Measurements from ENCODE around the gene CEBPG. TPM values are rescaled to one million over a fixed set of nuclear protein-coding genes. Genes with fewer than 3 reads are reported as not detected.

The CEBPG gene
- total and polyA plus RNA-seq, 4 donors = 21.5 to 29.7 (median 24.7) TPM

DNA sequence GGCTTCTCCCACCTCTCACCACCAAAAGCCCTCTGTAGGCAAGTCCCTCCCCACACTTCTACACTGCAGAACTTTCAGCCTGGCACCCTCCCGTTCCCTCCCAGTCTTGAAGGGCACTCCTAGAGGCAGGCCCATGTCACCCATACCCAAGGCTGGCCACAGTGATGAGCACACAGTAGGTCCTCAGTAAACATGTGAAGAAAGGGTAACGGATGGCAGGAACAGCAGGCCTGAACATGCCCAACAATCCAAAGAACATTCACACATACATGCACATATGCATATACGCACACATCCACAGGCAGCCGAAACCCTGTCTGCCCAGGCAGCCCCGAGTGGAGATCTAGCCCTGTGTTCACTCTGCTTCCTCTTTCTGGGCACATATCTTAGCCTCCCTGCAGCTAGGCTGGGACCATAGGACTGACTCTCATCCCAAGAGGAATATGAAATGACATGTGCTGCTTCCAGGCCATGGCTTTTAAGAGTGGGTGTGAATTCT, 55.2 kb downstream of the CEBPG start:
- Histone ChIP-seq H3K27ac (ENCODE audit: low read depth in 1 of 2, low read length in 1 of 2) (no peak overlapping the region), H3K4me1 (ENCODE audit: control insufficient read depth in 5 of 5, insufficient read depth in 5 of 5, low read length in 5 of 5) (no peaks in the 10 kb centered on the region), H3K27me3 (ENCODE audit: control insufficient read depth in 3 of 3, insufficient read depth in 3 of 3, low read length in 2 of 3) (no peaks in the 10 kb centered on the region), H3K36me3 (ENCODE audit: control insufficient read depth in 4 of 4, insufficient read depth in 4 of 4, low read length in 4 of 4) (no peaks in the 10 kb centered on the region), H3K9me3 (ENCODE audit: control insufficient read depth in 4 of 4, insufficient read depth in 3 of 4, low read length in 3 of 4) (no peaks in the 10 kb centered on the region), H3K9ac (ENCODE audit: insufficient read depth in 1 of 2, low read length in 2 of 2) (no peak overlapping the region), H3K4me3 (no peak overlapping the region)
- 91 to 92% methylated on average over 5 of the region's 5 CpGs for WGBS, 2 donors
- DNase-seq (no peak), ATAC-seq (ENCODE audit: insufficient read depth, low FRiP score) (no peak)
- TF ChIP-seq CTCF (IDR thresholded peaks at IDR 0.05; ENCODE audit: control extremely low read depth, extremely low read depth) = no peak

DNA sequence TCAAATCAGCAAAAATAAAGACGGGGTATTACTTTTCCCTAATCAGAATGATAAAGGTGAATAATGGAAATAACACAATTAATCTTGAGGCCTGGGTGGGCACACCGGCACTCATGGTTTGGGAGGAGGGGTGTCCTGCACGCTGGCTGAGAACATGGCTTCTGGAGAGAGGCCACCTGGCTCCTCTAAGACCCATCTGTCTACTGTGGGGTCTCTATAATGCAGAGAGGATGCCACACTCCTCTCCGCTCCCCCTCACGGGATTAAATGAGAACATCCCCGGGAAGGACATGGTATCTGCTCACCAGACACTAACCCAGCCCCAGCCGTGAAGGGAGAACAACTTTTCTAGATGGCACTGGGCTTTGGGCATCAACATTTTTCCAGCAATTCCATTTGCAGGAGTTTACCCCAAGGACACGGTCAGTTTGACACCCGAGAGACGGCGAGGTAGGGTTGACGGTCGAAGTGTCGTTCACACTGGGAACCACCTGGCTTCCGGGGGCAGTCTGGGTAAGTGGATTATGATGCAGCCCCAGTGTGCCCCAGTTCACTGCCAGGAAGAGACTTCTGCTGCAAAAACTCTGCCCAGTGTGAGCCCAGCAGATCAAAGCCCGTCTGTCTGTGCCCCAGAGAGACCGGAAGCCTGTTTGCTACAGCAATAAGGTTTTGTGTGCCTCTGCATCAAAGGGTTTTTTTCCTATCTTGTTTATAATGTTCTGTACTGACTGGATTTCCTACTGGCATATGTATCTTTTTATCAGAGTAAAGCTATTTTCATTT, 56.6 kb downstream of the CEBPG start:
- H3K27ac ChIP-seq (ENCODE audit: low read depth in 1 of 2, low read length in 1 of 2) = no peak overlapping the region
- TF ChIP-seq CTCF (IDR thresholded peaks at IDR 0.05; ENCODE audit: control extremely low read depth, extremely low read depth) = no peak
- H3K27me3 ChIP-seq (ENCODE audit: control insufficient read depth in 3 of 3, insufficient read depth in 3 of 3, low read length in 2 of 3) = no peaks in the 10 kb centered on the region
- no peak overlapping the region for H3K9ac ChIP-seq (ENCODE audit: insufficient read depth in 1 of 2, low read length in 2 of 2)
- ATAC-seq (ENCODE audit: insufficient read depth, low FRiP score) (no peak), DNase-seq (peak in 1 of 3 donors; percentile 4)
- 68 to 77% methylated on average over 17 of the region's 17 CpGs for WGBS, 2 donors
- H3K4me1 ChIP-seq (ENCODE audit: control insufficient read depth in 5 of 5, insufficient read depth in 5 of 5, low read length in 5 of 5) = no peaks in the 10 kb centered on the region
- H3K9me3 ChIP-seq (ENCODE audit: control insufficient read depth in 4 of 4, insufficient read depth in 3 of 4, low read length in 3 of 4) = no peaks in the 10 kb centered on the region
- no peaks in the 10 kb centered on the region for H3K36me3 ChIP-seq (ENCODE audit: control insufficient read depth in 4 of 4, insufficient read depth in 4 of 4, low read length in 4 of 4)
- no peak overlapping the region for H3K4me3 ChIP-seq

GRCh38 chr19:33430674-33431277, 57.3 kb downstream of the CEBPG start:
- no peaks in the 10 kb centered on the region for H3K9me3 ChIP-seq (ENCODE audit: control insufficient read depth in 4 of 4, insufficient read depth in 3 of 4, low read length in 3 of 4)
- TF ChIP-seq CTCF (IDR thresholded peaks at IDR 0.05; ENCODE audit: control extremely low read depth, extremely low read depth) = peak; percentile 53
- H3K27ac ChIP-seq (ENCODE audit: low read depth in 1 of 2, low read length in 1 of 2) = no peak overlapping the region
- peak; percentile 63 to 73 (median 73) for DNase-seq
- no peaks in the 10 kb centered on the region for H3K4me1 ChIP-seq (ENCODE audit: control insufficient read depth in 5 of 5, insufficient read depth in 5 of 5, low read length in 5 of 5)
- H3K4me3 ChIP-seq = no peak overlapping the region
- H3K36me3 ChIP-seq (ENCODE audit: control insufficient read depth in 4 of 4, insufficient read depth in 4 of 4, low read length in 4 of 4) = no peaks in the 10 kb centered on the region
- no peak overlapping the region for H3K9ac ChIP-seq (ENCODE audit: insufficient read depth in 1 of 2, low read length in 2 of 2)
- H3K27me3 ChIP-seq (ENCODE audit: control insufficient read depth in 3 of 3, insufficient read depth in 3 of 3, low read length in 2 of 3) = no peaks in the 10 kb centered on the region
- 29 to 31% methylated on average over 13 of the region's 13 CpGs for WGBS, 2 donors
- no peak for ATAC-seq (ENCODE audit: insufficient read depth, low FRiP score)
